Coronary artery (tissue), 2 donors: ENCODE data around the gene SCGB1C2.

Experiments used
- DNase-seq: peaks from one replicate; pipeline ENCODE4 v3.0.0-alpha.2; 2017; ENCODE audit warnings: low spot score
- H3K27ac ChIP-seq, 2 donors: fragments of 200-600 bp; sonication (generic); one replicate each; pipeline ENCODE4 v1.5.1; 2016 to 2019
- H3K4me3 ChIP-seq: fragments of 200-600 bp; sonication (generic); 2 replicates; pipeline ENCODE4 v1.5.1; 2016; ENCODE audit warnings: mild to moderate bottlenecking, moderate library complexity
- TF ChIP-seq, protein P1 (sequence below): fragments of 200-600 bp; sonication (generic); IDR thresholded peaks from one replicate; pipeline ENCODE4 v1.5.1; 2019; ENCODE audit warnings: antibody characterized with exemption

SCGB1C2 gene

DNA sequence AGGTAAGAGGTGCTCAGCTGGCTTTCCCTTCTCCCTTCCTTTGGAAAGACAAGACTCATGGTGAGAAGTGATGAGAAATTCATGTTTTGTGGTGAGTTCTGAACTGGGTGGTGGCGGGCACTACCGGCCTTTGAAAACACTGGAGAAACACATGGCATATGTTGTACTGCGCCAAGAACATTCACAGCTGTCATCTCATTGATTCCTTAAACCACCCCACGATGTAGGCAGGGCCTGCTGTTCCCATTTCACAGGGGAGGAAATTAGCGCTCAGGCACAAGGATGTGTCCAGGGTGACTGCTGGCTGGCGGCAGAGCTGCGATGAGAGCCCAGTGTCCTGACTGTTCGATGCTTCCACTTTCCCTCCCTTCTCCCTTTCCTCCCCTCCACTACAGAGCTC, 45.7 kb downstream of the SCGB1C2 start:
- no peak for DNase-seq
- no peak overlapping the region for H3K4me3 ChIP-seq
- H3K27ac ChIP-seq: no peak overlapping the region

DNA sequence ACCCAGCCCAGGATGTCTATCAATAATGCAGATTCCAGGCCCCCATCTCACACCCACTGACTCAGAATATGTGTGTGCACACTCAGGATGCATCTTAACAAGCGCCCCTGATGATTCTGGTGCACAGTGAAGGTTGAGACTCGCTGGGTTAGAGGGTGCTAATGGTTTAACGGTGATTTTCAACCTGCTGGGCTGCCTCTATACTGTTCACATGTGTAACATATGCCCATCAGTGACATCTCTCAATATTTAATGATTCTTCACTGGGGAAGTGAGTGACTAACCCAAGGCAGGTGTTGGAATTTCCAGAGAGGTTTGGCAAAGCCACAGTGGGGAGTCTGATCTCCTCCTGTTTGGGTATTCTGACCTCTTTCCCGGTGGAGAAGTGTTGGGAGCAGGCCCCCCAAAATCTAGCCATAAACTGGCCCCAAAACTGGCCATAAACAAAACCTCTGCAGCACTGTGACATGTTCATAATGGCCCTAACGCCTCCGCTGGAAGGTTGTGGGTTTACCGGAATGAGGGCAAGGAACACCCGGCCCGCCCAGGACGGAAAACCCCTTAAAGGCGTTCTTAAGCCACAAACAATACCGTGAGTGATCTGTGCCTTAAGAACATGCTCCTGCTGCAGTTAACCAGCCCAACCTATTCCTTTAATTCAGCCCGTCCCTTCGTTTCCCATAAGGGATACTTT, 48.2 kb downstream of the SCGB1C2 start:
- TF ChIP-seq, protein P1, sequence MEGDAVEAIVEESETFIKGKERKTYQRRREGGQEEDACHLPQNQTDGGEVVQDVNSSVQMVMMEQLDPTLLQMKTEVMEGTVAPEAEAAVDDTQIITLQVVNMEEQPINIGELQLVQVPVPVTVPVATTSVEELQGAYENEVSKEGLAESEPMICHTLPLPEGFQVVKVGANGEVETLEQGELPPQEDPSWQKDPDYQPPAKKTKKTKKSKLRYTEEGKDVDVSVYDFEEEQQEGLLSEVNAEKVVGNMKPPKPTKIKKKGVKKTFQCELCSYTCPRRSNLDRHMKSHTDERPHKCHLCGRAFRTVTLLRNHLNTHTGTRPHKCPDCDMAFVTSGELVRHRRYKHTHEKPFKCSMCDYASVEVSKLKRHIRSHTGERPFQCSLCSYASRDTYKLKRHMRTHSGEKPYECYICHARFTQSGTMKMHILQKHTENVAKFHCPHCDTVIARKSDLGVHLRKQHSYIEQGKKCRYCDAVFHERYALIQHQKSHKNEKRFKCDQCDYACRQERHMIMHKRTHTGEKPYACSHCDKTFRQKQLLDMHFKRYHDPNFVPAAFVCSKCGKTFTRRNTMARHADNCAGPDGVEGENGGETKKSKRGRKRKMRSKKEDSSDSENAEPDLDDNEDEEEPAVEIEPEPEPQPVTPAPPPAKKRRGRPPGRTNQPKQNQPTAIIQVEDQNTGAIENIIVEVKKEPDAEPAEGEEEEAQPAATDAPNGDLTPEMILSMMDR: no peak
- H3K4me3 ChIP-seq: no peak overlapping the region
- no peak overlapping the region for H3K27ac ChIP-seq
- DNase-seq: no peak

More for the DNA sequence above, 45.7 kb downstream of the SCGB1C2 start:
- TF ChIP-seq, protein P1: no peak

DNA sequence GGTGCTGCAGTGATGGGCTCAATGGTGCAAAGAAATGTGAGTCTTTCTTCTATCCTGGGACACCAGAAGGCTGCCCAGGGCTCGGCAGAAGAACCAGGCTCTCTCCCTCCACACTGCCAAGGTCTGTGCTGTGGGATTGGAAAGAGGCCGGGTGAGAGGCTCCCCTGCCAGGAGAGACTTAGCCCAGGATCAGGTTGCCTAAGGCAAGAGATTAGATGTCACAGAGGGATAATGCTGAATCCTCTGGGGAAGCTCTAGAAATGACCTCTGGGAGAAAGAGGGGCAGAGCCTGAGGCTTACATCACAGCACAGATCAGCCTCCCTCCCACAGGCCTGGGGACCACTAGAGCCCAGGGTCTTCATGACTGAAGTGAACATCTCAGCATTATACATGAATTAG, 49.8 kb downstream of the SCGB1C2 start:
- TF ChIP-seq, protein P1: no peak
- no peak for DNase-seq
- Histone ChIP-seq H3K27ac (no peak overlapping the region), H3K4me3 (no peak overlapping the region)
